GM18858 (cell line): Measurements from ENCODE around the gene VSIG10L.

Source experiments
- ATAC-seq: cut with Tn5 transposase; IDR thresholded peaks from one replicate; pipeline ENCODE4 v1.9.1; 2021; ENCODE audit not compliant: unreplicated experiment

VSIG10L gene

GRCh38 chr19:51365965-51366388, 24.0 kb upstream of the VSIG10L start, which contains the start of gene ETFB:
TSS of gene ETFB (minus strand) at chr19:51366388. CDS start at chr19:51366326, 62 bp downstream.
- no peak for ATAC-seq

GRCh38 chr19:51365211-51365964, 23.4 kb upstream of the VSIG10L start:
- ATAC-seq: no peak

GRCh38 chr19:51364200-51365106, 22.5 kb upstream of the VSIG10L start:
- no peak for ATAC-seq

DNA sequence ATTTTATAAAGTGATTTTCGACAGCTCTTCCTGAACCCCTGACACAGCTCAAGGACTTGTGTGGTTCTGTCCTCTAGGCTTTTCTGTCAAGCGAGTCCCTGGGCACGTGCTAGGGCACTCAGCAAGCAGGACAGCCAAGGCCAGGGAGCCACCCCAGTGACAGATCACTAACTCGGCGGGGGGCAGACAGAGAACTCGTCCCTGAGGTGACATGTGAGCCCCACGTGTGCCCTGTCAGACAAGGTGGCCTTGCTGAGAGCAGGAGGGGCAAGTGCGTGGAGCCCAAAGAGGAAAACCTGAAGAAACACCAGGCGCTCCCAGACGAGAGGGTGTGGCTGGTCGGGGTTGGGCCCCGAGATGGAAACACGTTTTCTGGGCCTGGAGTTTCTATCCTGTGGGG, 19.3 kb upstream of the VSIG10L start:
- no peak for ATAC-seq

GRCh38 chr19:51359294-51359693, 17.4 kb upstream of the VSIG10L start:
- no peak for ATAC-seq

DNA sequence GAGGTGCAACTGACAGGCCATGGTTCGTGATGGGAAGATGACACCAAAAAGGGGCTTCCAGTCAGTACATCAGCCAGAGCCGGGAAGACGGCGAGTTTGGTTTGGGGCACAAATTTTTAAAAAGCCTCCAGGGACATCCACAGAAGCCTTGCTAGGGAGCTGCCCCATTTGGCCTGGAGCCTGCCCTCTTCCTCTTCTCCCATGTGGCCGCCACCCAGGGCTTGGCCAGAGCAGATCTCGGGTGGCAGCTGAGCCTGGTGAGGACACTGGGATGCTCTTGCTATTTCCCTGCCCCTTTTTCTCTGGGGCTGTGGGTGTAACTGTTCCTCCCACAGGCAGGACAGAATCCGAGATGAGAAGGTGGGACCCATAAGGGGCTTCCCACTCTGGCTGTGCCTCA, 16.0 kb upstream of the VSIG10L start:
- ATAC-seq: no peak

- ATAC-seq: no peak
Observed at GRCh38 chr19:51356159-51356801, 14.3 kb upstream of the VSIG10L start.

GRCh38 chr19:51354742-51355148, 12.8 kb upstream of the VSIG10L start:
- ATAC-seq: no peak

DNA sequence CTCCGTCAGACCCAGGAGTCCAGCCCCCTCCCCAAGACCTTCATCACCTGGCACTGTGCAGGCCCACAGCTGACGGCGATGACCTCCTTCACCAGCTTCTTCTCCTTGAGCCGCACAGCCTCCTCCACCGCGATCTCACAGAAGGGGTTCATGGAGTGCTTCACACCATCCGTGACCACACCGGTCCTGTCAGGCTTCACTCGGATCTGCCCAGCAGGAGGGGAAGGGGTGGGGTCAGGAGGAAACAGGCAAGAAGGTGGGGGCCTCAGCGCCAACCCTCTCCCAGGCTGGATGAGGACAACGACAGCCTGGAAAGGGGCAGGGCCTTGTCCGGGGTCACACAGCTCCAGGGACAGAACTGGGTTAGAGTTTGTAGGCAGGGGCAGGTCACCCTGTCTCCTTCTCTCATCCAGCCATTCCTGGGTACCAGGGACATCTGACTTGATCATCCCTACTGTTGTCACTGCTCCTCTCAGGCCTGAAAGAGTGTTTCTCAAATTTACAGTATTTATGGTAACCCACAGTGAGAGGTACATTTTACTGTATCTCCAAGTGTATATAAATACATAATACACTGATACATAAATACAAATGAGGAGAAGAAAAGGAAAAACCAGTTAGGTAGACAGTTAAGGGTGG, 12.3 kb upstream of the VSIG10L start:
- no peak for ATAC-seq

GRCh38 chr19:51352783-51353360, 10.9 kb upstream of the VSIG10L start:
- ATAC-seq: no peak

- no peak for ATAC-seq
Observed at GRCh38 chr19:51351266-51351990, 9.5 kb upstream of the VSIG10L start.

DNA sequence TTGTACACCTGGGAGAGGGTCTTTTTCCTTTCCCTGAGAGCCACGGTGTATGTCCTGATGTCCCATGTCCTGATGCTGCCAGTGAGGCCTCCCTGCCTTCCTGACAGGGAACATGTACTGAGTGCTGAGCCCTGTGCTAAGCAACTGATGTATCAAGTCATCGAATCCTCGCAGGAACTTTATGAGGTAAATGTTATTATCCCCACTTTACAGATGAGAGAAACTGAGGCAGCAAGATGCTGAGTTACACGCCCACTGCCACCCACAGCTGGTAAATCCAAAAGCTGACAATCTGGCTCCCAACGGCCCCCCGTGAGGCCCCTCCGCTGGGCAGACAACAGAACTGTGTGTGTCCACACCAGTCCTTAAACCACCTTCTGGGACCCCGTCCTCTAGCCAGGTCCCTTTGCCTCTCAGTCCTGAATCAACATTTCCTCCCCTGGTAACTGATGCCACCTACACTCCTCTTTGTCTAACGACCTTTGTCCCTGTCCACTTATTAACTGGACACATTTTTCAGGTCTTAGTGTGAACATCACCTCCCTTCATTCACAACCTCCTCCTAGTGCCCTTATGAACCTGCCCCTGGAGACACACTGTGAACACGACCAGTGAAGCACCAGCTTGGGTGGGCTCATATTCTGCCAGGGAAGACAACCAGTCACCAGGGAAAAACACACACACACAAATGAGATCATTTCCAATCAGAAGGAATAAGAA, 5.4 kb upstream of the VSIG10L start:
- ATAC-seq: no peak

GRCh38 chr19:51346742-51347141, 4.8 kb upstream of the VSIG10L start:
- ATAC-seq: no peak

DNA sequence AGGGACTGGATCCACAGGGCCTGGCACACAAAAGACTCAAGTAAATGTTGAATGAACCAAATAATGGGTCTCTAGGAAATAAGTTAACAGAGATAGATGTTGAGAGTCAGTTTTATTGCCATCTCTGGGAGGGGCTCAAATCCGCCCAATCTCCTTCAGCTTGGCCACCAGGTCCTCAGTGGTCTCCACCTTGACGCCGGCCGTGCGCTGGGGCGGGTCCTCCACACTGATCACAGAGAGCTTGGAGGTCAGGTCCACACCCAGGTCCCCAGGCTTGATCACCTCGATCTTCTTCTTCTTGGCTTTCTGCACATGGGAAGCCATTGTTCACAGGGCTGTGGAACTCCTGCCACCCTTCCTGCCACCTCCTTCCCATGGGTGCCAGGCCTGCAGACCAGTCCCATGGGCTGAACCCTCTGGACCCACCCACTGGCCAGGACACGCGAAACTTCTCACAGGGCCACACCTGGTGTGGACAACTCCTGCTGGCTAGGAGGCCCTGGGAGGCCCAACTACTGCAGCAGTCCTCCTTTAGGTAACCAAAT, 3.2 kb upstream of the VSIG10L start:
- no peak for ATAC-seq

DNA sequence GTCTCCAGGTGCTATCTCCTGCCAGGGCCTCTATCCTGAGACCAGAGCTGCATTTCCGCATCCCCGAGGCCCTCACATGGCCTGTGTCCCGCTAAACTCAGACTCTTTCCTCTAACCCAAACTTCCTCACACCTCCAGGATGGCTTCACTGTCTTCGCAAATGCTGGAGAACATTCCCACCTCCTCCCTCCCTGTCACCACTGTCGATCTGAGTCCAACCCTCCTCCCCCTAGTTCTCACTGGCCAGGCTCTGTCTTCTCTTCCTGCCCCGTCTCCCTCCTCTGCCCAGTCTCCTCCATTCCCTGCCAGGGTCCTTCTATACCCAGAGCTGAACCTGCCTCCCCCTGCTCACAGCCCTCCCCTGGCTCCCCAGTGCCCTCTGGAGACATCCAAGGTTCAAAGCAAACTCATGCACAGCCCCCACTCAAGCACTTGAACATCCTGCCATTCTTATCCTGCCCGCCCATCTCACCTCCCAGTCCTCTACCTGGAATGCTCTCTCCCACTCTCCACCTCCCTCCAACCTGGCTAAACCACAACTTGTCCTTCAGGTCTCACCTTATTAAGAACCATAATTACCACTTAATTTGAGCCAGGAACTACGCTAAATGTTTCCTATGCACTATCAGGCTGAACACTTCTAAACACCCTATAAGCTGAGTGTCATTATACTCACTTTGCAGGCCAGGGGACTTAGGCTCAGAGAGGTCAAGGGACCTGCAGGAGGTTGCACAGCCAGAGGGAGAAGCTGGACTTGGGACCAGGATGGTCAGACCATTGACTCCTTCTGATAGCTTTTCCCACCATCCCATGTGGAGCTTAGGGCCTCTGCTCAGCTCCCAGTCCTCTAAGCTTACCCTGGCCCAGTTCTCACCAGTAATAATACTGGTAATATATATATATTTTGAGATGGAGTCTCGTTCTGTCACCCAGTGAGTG, 961 bp upstream of the VSIG10L start:
- ATAC-seq: no peak

GRCh38 chr19:51341066-51341465, 873 bp downstream of the VSIG10L start:
- ATAC-seq: no peak

GRCh38 chr19:51339687-51340656, 2.0 kb downstream of the VSIG10L start:
- no peak for ATAC-seq
